ENCODE data around the gene IBTK.
"Not testable (repeated sequence)": the region's sequence is repeated elsewhere in the genome, so short reads cannot be mapped to it uniquely, and the experiment has no call there.

IBTK gene

DNA sequence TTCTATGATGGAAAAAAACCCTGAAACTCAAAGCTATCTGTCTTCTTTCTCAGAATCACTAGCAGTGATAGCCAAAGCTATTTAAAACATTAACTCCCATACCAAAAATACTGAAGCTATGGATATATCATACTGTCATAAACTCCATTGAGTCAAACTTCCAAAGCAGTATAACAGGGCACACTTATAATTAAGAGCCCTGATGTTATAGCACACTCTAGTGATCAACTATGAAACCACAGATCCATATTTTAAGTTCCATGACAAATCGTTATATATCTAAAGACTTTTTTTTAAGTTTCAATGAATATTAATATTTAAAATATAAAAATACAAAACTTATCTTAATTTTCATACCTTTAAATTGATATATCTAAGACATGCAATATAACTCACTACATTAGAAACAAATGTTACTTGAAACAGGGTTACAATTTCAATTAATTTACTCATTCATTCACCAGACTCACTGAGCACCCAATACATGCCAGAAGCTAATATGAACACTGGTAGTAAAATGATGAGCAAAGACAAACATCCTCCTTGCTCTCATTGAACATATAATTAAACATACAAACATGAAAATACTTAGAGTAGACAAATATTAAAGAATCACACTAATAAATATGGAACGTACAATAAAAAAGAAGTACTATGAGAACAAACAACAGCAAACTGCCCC, 69.3 kb downstream of the IBTK start:
- peak in 1 of 2 experiments; percentile 30 for DNase-seq

- no peak for DNase-seq
Observed at GRCh38 chr6:82176616-82177015, 70.9 kb downstream of the IBTK start.

DNA sequence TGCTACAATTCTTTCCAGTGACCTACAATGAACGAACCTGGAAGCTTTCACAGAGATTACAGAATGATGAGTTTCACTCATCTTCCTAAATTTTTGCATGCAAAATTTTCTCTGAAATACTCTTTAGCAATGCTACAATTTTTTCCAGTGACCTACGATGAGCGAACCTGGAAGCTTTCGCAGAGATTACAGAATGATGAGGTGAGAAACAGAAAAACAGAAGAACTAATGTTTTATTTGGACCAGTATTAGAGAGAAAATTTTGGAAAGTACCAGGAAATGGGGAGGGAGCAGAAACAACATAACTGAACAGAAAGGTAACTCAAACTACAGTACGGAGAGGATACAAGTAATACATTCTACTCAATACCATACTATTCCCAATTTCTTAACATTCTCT, 75.0 kb downstream of the IBTK start:
- no peak for DNase-seq

DNA sequence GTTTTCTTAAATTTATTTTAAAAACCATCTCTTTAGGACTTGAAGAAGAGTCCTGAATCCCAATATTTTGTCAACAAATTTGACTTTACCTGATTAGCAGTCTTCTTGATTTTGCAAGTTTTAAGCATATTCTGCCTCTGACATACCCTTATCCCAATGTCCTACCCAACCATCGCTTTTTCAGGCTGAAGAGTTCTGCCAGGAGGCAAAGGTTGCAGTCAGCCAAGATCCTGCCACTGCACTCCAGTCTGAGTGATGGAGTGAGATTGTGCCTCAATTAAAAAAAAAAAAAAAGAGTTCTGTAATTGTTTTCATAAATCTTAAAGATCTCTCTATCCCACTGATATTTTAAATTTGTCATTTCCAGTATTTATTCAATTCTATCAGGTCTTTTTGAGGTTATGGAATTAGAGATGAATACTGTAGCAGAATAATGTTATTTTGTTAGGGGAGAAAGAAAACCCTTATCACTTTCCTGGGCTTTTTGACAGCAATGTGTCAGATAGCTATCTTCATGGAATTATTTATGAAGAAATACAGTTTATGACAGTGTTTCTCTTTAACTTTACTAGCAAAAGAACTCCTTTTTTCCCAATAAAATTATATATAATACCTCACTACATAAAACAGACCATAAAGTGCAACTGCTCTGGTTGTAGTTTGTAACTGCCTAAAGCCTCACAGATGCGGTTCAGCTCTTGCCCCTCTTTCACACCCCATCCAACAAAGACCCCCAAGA, 78.2 kb downstream of the IBTK start:
- no peak for DNase-seq

DNA sequence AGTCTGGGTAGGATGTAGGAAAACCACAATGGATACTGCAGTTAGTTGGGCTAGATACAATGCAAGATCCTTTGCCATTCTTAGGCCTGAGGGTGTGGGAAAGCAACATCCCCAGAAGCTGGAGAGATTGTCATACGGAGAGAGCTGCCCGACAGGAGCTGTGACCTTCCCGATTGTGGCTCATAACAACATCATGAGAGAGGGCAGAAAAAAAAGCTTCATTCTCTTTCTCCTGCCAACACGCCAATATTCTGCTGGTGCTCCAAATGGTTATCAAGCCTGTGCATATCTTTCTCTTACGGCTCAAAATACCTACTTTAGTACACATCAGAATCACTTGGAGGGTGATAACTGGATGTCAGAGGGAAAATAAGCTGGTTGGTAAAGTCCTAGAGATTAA, 81.1 kb downstream of the IBTK start:
- DNase-seq: no peak

GRCh38 chr6:82160255-82160990, 87.1 kb downstream of the IBTK start:
- peak; percentile 36 to 47 for DNase-seq

DNA sequence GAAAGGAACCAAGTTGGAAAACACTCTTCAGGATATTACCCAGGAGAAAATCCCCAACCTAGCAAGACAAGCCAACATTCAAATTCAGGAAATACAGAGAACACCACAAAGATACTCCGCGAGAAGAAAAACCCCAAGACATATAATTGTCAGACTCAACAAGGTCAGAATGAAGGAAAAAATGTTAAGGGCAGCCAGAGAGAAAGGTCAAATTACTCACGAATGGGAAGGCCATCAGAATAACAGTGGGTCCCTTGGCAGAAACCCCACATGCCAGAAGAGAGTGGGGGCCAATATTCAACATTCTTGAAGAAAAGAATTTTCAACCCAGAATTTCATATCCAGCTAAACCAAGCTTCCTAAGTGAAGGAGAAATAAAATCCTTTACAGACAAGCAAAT, 94.8 kb downstream of the IBTK start:
- DNase-seq: not testable (repeated sequence)

DNA sequence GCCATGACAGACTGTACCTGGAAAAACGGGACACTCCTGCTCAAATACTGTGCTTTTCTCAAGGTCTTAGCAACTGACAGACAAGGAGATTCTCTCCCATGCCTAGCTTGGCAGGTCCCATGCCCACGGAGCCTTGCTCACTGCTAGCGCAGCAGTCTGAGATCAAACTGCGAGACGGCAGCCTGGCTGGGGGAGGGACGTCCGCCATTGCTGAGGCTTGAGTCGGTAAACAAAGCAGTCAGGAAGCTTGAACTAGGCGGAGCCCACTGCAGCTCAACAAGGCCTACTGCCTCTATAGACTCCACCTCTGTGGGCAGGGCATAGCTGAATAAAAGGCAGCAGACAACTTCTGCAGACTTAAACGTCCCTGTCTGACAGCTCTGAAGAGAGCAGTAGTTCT, 96.4 kb downstream of the IBTK start:
- not testable (repeated sequence) for DNase-seq

- no peak for DNase-seq
Observed at GRCh38 chr6:82145926-82146452, 101.6 kb downstream of the IBTK start.

DNA sequence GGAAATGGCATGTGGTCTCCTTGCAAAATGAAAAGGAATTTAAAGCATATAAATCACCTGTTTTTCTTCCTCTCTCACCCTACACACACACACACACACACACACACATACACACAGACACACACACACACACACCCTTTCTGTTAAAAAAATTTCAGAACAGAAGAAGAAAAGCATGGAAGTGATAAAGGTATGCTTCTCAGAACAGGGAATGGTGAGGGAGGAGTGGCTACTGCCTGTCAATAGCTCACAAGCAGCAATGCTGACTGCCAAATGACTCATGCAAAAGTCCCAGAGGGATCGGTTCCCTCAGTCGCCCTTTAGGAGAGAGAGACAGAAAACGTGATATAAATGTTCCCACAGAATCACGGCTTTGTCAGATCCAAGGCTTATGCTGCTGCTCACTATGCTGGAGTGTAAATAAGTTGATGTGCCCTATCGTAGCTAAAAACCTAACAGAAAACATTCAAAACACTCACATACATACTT, 102.6 kb downstream of the IBTK start:
- DNase-seq: no peak

- peak in 1 of 2 experiments; percentile 45 for DNase-seq
Observed at GRCh38 chr6:82144007-82144851, 103.3 kb downstream of the IBTK start.

DNA sequence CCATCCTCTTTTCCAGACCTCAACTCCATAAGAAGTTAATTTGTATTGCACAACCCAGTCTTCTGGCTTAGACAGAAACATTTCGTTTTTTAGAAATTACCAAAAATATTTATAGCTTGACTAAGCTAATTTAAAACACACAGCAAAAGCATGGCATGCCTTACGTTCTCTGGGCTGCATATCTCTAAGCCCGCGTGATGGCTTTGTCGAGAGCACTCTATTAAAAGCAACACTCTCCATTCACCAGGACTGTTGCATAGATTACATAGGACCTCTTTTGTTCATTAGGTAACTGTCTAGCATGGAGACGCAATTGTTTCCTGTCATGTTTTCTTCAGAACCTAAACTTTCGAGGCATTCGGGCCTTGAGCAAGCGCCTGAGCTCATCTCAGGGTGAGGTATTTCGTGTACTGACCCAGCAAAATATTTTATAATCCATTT, 104.5 kb downstream of the IBTK start:
- DNase-seq: no peak

DNA sequence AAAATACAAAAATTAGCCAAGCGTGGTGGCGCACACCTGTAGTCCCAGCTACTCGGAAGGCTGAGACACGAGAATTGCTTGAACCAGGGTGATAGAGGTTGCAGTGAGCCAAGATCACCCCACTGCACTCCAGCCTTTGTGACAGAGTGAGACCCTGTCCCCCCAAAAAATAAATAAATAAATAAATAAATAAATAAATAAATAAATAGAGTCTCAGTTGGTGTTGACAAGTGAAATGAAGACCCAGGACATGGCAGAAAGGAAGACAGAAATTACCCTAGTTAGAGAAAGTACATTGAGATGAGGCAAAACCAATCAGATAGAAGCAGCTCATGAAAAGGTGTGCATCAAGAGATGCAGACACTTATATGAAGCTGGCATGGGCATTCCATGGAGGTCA, 105.0 kb downstream of the IBTK start:
- DNase-seq: no peak

DNA sequence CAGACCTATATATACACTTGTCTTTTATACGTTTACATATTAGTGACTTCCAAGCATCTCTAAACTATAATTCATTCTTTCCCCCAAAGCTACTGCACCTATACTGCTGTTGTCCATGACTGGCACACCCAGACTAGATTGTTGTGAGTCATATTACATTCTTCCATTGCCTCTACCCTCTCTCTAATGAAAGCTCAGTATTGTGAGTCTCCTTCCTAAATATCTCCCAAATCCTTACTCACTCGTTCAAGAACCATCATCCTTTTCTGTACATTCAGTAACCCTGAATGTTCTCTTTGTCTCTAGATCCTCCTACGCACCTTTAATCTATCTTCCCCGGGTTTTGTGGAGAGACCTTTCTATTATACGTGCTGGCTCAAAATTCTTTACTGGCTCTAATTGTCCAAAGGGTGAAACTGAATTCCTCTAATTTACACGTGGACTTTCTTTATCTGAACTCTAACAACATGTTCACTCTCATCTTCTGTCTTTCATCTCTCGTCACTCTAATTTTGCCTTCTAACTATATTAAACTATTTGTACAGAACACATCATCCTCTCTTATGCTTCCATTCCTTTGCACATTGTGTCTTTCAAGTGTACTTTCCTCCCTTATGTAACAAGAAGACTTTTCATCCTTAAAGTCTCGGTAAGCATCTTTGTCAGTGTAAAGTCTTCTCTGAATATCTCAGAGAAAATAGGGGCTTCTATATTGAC, 109.3 kb downstream of the IBTK start:
- no peak for DNase-seq

GRCh38 chr6:82131441-82131840, 116.1 kb downstream of the IBTK start:
- peak; percentile 2 to 63 for DNase-seq

DNA sequence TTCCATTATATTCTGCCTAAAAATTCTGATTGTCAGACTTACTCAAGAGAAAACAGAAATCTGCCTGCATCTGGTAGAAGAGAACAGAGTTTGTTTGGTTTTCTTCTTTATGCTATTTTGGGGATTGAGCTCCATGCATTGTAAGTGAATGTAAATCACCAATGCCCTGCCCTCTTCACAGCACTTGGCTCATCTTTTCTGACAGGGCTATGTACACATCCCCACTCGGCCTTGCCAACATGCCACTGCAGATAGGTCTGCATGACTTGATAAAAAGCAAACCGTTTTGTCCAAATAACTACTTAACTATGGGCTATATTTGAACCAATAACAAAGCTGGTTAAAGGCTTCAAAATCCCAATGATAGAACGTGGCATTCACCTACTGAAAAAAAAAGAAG, 117.7 kb downstream of the IBTK start:
- DNase-seq: no peak

GRCh38 chr6:82128973-82129372, 118.6 kb downstream of the IBTK start:
- DNase-seq: not testable (repeated sequence)

DNA sequence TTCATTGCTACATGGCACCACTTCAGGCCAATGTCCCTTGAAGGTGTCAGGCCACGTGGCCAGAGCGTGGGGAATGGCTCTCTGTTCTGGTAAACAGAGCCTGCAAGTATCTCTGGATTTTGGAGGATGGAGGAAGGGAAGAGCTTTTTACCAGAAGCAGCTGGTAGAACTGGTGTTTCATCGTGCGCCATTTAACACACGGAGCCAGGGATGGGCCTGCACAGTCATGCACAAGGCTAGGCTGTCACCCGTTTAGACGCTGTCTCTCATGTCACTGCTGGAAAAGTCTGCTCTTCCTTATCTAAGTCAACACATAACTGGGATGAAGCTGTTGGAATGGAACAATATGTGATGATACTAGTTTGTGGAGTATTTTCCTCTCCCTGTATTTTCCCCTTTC, 123.9 kb downstream of the IBTK start:
- DNase-seq: no peak

All from NCI-H524 (cell line).